Measurements from ENCODE around the gene SRC.

- no peak for TF ChIP-seq POLR2A (IDR thresholded peaks at IDR 0.05; ENCODE audit: low read length)
- no peak for TF ChIP-seq GATA1 (IDR thresholded peaks at IDR 0.05; ENCODE audit: low read depth, low read length)
Measured at GRCh38 chr20:37297066-37297736, 48.7 kb upstream of the SRC start.

All from erythroblast (primary cell).